ENCODE measurements around the gene PSMD6.

DNA sequence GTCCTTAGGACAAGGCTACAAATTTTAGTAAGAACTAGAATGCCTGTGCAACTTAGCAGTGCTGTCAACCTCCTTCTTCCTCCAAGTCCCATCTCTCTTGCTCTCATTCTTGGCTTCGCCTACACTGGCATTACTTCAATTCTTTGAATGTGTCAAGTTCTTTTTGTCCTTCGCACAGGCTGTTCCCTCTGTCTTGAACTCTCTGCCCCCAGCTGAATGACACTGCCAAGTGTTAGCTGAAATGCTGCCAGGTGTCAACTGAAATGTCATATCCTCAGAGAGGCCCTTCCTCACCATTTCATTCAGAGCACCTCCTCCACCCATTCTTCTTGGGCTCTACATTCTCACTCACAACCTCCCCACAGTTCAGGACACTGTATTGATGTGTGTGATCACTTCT, 48.8 kb upstream of the PSMD6 start:
- TF ChIP-seq, protein P1, sequence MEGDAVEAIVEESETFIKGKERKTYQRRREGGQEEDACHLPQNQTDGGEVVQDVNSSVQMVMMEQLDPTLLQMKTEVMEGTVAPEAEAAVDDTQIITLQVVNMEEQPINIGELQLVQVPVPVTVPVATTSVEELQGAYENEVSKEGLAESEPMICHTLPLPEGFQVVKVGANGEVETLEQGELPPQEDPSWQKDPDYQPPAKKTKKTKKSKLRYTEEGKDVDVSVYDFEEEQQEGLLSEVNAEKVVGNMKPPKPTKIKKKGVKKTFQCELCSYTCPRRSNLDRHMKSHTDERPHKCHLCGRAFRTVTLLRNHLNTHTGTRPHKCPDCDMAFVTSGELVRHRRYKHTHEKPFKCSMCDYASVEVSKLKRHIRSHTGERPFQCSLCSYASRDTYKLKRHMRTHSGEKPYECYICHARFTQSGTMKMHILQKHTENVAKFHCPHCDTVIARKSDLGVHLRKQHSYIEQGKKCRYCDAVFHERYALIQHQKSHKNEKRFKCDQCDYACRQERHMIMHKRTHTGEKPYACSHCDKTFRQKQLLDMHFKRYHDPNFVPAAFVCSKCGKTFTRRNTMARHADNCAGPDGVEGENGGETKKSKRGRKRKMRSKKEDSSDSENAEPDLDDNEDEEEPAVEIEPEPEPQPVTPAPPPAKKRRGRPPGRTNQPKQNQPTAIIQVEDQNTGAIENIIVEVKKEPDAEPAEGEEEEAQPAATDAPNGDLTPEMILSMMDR (IDR thresholded peaks at IDR 0.05; ENCODE audit: insufficient read depth, low read depth, low read length) = no peak
- no peak for TF ChIP-seq EZH2 (IDR thresholded peaks at IDR 0.05; ENCODE audit: insufficient read depth, low read length)

Measured in astrocyte (in vitro differentiated cells and primary cell).